Breast epithelium (tissue), 4 donors: ENCODE measurements around the gene CADPS2. TPM values are rescaled to one million over a fixed set of nuclear protein-coding genes. Genes with fewer than 3 reads are reported as not detected.

ENCODE experiments used
- DNase-seq, 2 donors: peaks; one replicate each; pipeline ENCODE4 v3.0.0-alpha.2; 2019; ENCODE audit warnings: low spot score in 2 of 2
- H3K27ac ChIP-seq, 2 donors: fragments of 200-600 bp; sonication (generic) in 1 of 2; one replicate each; pipeline ENCODE4 v1.5.1; 2016 to 2019; ENCODE audit warnings: mild to moderate bottlenecking in 1 of 2
- H3K27me3 ChIP-seq, 2 donors: fragments of 200-600 bp; sonication (generic) in 1 of 2; one replicate each; pipeline versions ENCODE4 v1.5.1 to v1.6.0; 2017 to 2019; ENCODE audit warnings: control low read depth in 1 of 2, mild to moderate bottlenecking in 1 of 2
- H3K36me3 ChIP-seq: fragments of 200-600 bp; one replicate; pipeline ENCODE4 v1.5.1; 2019
- H3K4me1 ChIP-seq, 2 donors: fragments of 200-600 bp; sonication (generic); one replicate each; pipeline ENCODE4 v1.5.1; 2016 to 2019; ENCODE audit warnings: control low read depth in 1 of 2
- H3K4me3 ChIP-seq, 3 donors: fragments of 200-600 bp; sonication (generic); 1 replicate in 2 of 3; 2 replicates in 1 of 3; pipeline ENCODE4 v1.5.1; 2016 to 2019; ENCODE audit warnings: mild to moderate bottlenecking in 3 of 3, moderate library complexity in 2 of 3
- H3K9me3 ChIP-seq, 2 donors: fragments of 200-600 bp; sonication (generic) in 1 of 2; one replicate each; pipeline ENCODE4 v1.5.1; 2016 to 2019; ENCODE audit warnings: control low read depth in 1 of 2
- CTCF ChIP-seq, 3 donors: fragments of 450-650 bp; IDR thresholded peaks; one replicate each; pipeline ENCODE4 v1.5.1; 2016 to 2017; ENCODE audit warnings: antibody characterized with exemption in 3 of 3, mild to moderate bottlenecking in 3 of 3, moderate library complexity in 3 of 3
- POLR2A ChIP-seq: fragments of 450-650 bp; IDR thresholded peaks from one replicate; pipeline ENCODE4 v1.6.1; 2016; ENCODE audit warnings: antibody characterized with exemption, mild to moderate bottlenecking, moderate library complexity
- POLR2AphosphoS5 ChIP-seq, 3 donors: sonication (generic); formaldehyde crosslinking; IDR thresholded peaks; one replicate each; pipeline ENCODE4 v1.6.1; 2017; ENCODE audit warnings: antibody characterized with exemption in 3 of 3
- intact Hi-C: fragments of 100-400 bp; cut with DNase I; formaldehyde crosslinking; loops from one replicate; pipeline ENCODE4 v1.15.1; 2023; ENCODE audit warnings: low total_unique reads
- total RNA-seq, 3 donors: library from RNA; depleted of rRNA; stranded (reverse); fragments of >200 nt; gene quantifications; one replicate each; pipeline ENCODE4 v1.1.0, GENCODE V29; 2016

The CADPS2 gene
- total RNA-seq, 3 donors from 2014 or later, result 12.3 to 67.5 (median 66.5) TPM

- H3K9me3 ChIP-seq, result no peaks in the 10 kb centered on the region
- no peak for TF ChIP-seq CTCF (IDR thresholded peaks at IDR 0.05)
- TF ChIP-seq POLR2AphosphoS5 (IDR thresholded peaks at IDR 0.05), result no peak
- no peak for TF ChIP-seq POLR2A
- H3K4me1 ChIP-seq, result no peaks in the 10 kb centered on the region
- H3K27ac ChIP-seq, result no peak overlapping the region
- DNase-seq, result no peak
- H3K27me3 ChIP-seq, result no peaks in the 10 kb centered on the region
- no peak overlapping the region for H3K4me3 ChIP-seq
- H3K36me3 ChIP-seq, result no peaks in the 10 kb centered on the region
- intact Hi-C loops, result no loop called here
Measured at GRCh38 chr7:122803851-122804250, 82.4 kb downstream of the CADPS2 start.

GRCh38 chr7:122803323-122803722 is 82.9 kb downstream of the CADPS2 start:
- TF ChIP-seq CTCF (IDR thresholded peaks at IDR 0.05), result peak in 1 of 3 donors; percentile 39
- TF ChIP-seq POLR2A, result no peak
- no peak overlapping the region for H3K27ac ChIP-seq
- no peaks in the 10 kb centered on the region for H3K9me3 ChIP-seq
- no peaks in the 10 kb centered on the region for H3K4me1 ChIP-seq
- H3K4me3 ChIP-seq, result no peak overlapping the region
- no peaks in the 10 kb centered on the region for H3K36me3 ChIP-seq
- H3K27me3 ChIP-seq, result no peaks in the 10 kb centered on the region
- intact Hi-C loops, result no loop called here
- no peak for DNase-seq

GRCh38 chr7:122802301-122802751 is 83.9 kb downstream of the CADPS2 start:
- Histone ChIP-seq H3K4me1 (no peaks in the 10 kb centered on the region), H3K27ac (peak overlapping the region in 1 of 2 donors; percentile 23), H3K27me3 (no peaks in the 10 kb centered on the region), H3K4me3 (no peak overlapping the region), H3K9me3 (no peaks in the 10 kb centered on the region), H3K36me3 (no peaks in the 10 kb centered on the region)
- peak in 1 of 2 donors; percentile 18 for DNase-seq
- TF ChIP-seq POLR2A, result no peak
- TF ChIP-seq CTCF (IDR thresholded peaks at IDR 0.05), result no peak
- no peak for TF ChIP-seq POLR2AphosphoS5 (IDR thresholded peaks at IDR 0.05)
- intact Hi-C loops, result no loop called here

- DNase-seq, result no peak
- H3K4me1 ChIP-seq, result no peaks in the 10 kb centered on the region
- no peak for TF ChIP-seq POLR2A
- TF ChIP-seq POLR2AphosphoS5 (IDR thresholded peaks at IDR 0.05), result no peak
- TF ChIP-seq CTCF (IDR thresholded peaks at IDR 0.05), result no peak
- no peak overlapping the region for H3K4me3 ChIP-seq
- intact Hi-C loops, result no loop called here
- H3K9me3 ChIP-seq, result no peaks in the 10 kb centered on the region
- H3K27ac ChIP-seq, result no peak overlapping the region
- no peaks in the 10 kb centered on the region for H3K27me3 ChIP-seq
- H3K36me3 ChIP-seq, result no peaks in the 10 kb centered on the region
Measured at GRCh38 chr7:122791959-122792545, 94.2 kb downstream of the CADPS2 start.

- no peak for TF ChIP-seq POLR2AphosphoS5 (IDR thresholded peaks at IDR 0.05)
- no peak for TF ChIP-seq POLR2A
- TF ChIP-seq CTCF (IDR thresholded peaks at IDR 0.05), result no peak
- H3K4me1 ChIP-seq, result no peaks in the 10 kb centered on the region
- DNase-seq, result no peak
- H3K27me3 ChIP-seq, result no peaks in the 10 kb centered on the region
- intact Hi-C loops, result no loop called here
- H3K9me3 ChIP-seq, result no peaks in the 10 kb centered on the region
- H3K27ac ChIP-seq, result no peak overlapping the region
- no peak overlapping the region for H3K4me3 ChIP-seq
- H3K36me3 ChIP-seq, result no peaks in the 10 kb centered on the region
Measured at GRCh38 chr7:122790591-122790990, 95.7 kb downstream of the CADPS2 start.
